ENCODE results near the gene RAB42. TPM values are rescaled to one million over a fixed set of nuclear protein-coding genes. Genes with fewer than 3 reads are reported as not detected.

Gene RAB42
- total RNA-seq, 1 donor = 3.9 TPM

DNA sequence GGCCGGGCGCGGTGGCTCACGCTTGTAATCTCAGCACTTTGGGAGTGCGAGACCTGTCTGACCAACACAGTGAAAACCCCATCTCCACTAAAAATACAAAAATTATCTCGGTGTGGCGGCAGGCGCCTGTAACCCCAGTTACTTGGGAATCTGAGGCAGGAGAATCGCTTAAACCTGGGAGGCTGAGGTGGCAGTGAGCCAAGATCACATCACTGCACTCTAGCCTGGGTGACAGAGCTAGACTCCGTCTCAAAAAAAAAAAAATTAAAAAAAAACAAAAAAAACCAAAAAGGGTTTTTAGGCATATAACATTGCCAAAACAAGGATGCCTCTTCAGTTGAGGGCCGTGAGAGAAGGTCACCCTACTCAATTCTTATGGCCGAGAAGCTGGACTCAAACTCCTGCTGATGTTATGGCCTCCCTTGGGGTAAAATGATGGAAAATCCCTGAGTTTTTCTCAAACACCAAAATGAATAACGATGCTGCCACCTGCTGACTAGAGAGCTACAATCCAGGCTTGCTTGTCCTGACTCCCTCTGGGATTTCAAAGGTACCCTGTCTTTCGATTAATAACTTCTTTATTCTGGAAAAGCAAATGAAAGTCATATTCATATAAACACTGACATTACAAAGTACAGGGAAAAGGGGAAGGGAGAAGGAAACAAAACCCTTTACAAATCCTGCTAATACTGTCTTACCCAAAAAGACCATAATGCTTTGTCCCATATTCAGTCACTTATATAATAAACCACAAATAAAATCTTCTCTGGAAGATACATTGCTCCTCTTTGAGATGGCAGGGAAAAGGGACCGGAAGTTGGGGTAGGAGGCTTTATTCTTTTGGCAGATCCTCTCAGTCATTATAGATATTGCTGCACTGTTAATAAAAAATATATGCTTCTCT, 10.7 kb downstream of the RAB42 start:
- peak; percentile 84 for DNase-seq (ENCODE audit: low read depth)
- no peak overlapping the region for H3K4me3 ChIP-seq (ENCODE audit: low read depth, low read length)
- TF ChIP-seq, protein P1, sequence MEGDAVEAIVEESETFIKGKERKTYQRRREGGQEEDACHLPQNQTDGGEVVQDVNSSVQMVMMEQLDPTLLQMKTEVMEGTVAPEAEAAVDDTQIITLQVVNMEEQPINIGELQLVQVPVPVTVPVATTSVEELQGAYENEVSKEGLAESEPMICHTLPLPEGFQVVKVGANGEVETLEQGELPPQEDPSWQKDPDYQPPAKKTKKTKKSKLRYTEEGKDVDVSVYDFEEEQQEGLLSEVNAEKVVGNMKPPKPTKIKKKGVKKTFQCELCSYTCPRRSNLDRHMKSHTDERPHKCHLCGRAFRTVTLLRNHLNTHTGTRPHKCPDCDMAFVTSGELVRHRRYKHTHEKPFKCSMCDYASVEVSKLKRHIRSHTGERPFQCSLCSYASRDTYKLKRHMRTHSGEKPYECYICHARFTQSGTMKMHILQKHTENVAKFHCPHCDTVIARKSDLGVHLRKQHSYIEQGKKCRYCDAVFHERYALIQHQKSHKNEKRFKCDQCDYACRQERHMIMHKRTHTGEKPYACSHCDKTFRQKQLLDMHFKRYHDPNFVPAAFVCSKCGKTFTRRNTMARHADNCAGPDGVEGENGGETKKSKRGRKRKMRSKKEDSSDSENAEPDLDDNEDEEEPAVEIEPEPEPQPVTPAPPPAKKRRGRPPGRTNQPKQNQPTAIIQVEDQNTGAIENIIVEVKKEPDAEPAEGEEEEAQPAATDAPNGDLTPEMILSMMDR (IDR thresholded peaks at IDR 0.05; ENCODE audit: insufficient read depth, low read depth, low read length) = peak; percentile 76

DNA sequence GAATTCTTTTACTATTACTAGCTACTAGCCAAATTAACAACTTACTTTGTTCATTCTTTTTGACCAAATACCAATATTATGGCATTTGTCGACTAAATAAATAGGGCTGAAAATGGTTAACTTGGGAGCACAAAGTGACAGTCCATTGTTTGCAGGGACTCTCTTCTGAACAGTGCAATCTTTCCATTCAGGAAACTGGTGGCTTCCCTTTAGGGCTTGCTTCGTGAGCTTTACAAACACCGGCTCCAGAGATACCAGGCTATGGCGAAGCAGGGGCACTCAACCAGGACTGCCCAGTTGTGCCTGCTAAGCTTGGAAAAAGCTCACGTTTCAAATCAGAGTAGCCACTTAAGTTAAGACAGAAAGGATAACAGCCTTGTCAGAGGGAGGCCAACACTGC, 12.3 kb downstream of the RAB42 start:
- TF ChIP-seq, protein P1 (IDR thresholded peaks at IDR 0.05; ENCODE audit: insufficient read depth, low read depth, low read length) = no peak
- no peak for DNase-seq (ENCODE audit: low read depth)
- no peak overlapping the region for H3K4me3 ChIP-seq (ENCODE audit: low read depth, low read length)

DNA sequence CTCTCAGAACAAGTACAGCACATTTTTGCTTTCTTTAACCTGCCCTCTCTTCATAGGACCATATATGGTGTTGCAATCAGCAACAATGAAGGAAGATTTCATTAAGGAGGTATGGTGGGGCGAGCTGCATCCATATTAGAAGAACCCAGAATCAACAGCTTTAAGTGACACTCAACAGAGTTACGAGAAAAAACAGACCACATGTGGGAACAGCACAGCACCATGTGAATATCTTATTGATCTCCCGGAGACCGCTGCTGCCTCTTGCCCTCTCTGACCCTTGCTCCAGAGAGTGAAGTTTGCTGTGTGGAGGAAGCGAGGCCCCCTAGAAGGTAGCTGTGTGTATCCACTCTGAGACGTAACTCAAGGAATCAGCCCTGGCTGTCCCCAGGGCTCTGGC, 12.9 kb downstream of the RAB42 start:
- no peak for DNase-seq (ENCODE audit: low read depth)
- TF ChIP-seq, protein P1 (IDR thresholded peaks at IDR 0.05; ENCODE audit: insufficient read depth, low read depth, low read length) = no peak

DNA sequence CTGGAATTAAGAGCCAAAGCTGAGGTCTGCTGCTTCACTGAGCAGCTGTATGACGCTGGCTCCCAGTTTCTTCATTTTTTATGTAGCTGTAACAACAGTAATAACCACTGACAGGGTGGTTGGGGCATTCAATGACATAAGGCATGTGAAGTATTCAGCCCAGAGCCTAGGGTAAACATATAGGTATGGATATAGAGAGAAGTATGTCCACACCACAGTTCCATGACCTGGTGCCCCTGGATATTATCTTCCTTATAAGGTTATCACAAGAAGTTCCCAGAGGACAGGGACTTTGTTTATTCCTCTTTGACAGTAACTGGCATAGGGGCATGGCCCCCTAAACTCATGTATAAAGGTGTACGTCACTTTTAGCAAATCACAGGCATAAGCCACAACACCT, 14.7 kb downstream of the RAB42 start:
- H3K4me3 ChIP-seq (ENCODE audit: low read depth, low read length) = no peak overlapping the region
- no peak for DNase-seq (ENCODE audit: low read depth)
- TF ChIP-seq, protein P1 (IDR thresholded peaks at IDR 0.05; ENCODE audit: insufficient read depth, low read depth, low read length) = no peak

More for the DNA sequence above, 12.9 kb downstream of the RAB42 start:
- no peak overlapping the region for H3K4me3 ChIP-seq (ENCODE audit: low read depth, low read length)

DNA sequence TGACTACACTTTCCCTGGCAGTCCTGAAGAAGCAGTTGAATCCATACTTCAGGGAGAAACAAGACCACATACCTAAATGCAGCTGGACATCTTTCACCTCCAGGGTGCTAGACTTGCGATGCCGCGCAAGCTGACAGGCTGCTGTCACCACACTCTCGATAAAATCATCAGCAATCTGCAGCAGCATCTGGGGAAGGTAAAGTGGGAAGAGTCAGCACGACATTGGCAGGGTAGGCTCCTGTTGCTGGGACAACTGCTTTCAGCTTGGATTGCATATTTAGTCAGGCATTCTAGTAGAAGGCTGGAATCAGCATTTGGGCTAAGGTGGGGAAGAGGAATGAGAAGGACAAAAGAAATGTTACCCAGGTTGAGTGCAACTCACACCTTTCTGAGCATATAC, 21.1 kb downstream of the RAB42 start:
- DNase-seq (ENCODE audit: low read depth) = no peak
- no peak overlapping the region for H3K4me3 ChIP-seq (ENCODE audit: low read depth, low read length)
- TF ChIP-seq, protein P1 (IDR thresholded peaks at IDR 0.05; ENCODE audit: insufficient read depth, low read depth, low read length) = no peak

DNA sequence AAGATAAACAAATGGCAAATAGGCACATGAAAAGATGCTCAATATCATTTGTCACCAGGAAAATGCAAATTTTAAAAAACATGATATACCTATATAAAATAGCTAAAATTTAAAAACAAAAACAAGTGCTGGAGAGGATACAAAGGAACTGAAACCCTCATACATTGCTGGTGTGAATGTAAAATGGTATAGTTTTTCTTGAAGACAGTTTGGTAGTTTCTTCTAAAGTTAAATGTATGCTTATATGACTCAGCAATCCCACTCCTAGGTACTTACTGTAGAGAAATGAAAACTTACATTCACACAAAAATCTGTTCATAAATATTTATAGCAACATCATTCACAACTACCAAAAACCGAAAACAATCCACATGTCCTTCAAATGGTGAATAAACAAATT, 39.6 kb downstream of the RAB42 start:
- DNase-seq (ENCODE audit: low read depth) = no peak
- TF ChIP-seq, protein P1 (IDR thresholded peaks at IDR 0.05; ENCODE audit: insufficient read depth, low read depth, low read length) = no peak
- no peak overlapping the region for H3K4me3 ChIP-seq (ENCODE audit: low read depth, low read length)
